GM19395 (cell line): Measurements from ENCODE around the gene KCNT2.
A peak's percentile ranks its signal among the peaks of the same experiment; 100 is the strongest.

Source experiments
- ATAC-seq: cut with Tn5 transposase; IDR thresholded peaks from one replicate; pipeline ENCODE4 v1.9.1; 2021; ENCODE audit warnings: mild to moderate bottlenecking, moderate library complexity; ENCODE audit not compliant: unreplicated experiment

Gene KCNT2

GRCh38 chr1:196403803-196404690 lies 204.2 kb downstream of the KCNT2 start:
- no peak for ATAC-seq

GRCh38 chr1:196401891-196402290 lies 206.3 kb downstream of the KCNT2 start:
- ATAC-seq: no peak

GRCh38 chr1:196401452-196401833 lies 206.8 kb downstream of the KCNT2 start:
- no peak for ATAC-seq

GRCh38 chr1:196400478-196401451 lies 207.5 kb downstream of the KCNT2 start:
- ATAC-seq: no peak

- ATAC-seq: no peak
These were observed 208.5 kb downstream of the KCNT2 start for GRCh38 chr1:196399713-196400112.

DNA sequence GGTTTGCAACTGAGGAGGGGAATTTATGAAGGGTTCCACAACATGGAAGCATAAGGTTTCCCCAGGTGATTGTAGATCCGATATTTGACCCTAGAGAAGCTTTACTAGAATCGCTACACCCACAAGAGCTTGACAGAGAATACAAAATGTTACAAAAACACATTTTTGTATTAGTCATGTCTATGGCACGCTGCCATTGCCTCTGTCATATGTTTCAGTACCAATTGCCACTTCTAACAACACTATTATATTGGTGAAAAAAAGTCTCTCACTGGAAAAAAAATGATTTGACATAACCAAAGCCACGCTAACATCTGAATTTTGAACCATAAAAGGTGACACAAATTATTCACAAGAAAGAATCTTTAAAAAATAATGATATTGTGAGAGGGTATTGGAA lies 214.5 kb downstream of the KCNT2 start:
- no peak for ATAC-seq

- no peak for ATAC-seq
These were observed 215.0 kb downstream of the KCNT2 start for GRCh38 chr1:196393282-196393681.

DNA sequence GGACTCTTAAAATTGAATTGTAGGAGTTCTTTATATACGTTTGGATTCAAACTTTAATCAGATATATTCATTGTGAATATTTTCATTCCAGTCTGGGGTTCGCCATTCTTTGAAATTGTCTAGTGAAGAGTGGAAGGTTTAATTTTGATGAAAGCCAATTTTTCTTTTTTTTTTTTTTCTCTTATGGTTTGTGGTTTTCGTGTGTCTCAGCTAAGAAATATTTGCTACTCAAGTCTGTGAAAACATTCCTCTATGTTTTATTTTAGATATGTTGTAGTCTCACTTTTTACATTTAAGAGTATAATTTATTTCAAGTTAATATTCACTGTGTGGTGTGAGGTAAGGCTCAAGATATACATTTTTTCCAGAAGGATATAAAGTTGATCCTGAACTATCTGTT lies 220.5 kb downstream of the KCNT2 start:
- no peak for ATAC-seq

- no peak for ATAC-seq
These were observed 223.1 kb downstream of the KCNT2 start for GRCh38 chr1:196385109-196385508.

- no peak for ATAC-seq
These were observed 225.9 kb downstream of the KCNT2 start for GRCh38 chr1:196382383-196382782.

GRCh38 chr1:196381544-196381943 lies 226.7 kb downstream of the KCNT2 start:
- ATAC-seq: no peak

DNA sequence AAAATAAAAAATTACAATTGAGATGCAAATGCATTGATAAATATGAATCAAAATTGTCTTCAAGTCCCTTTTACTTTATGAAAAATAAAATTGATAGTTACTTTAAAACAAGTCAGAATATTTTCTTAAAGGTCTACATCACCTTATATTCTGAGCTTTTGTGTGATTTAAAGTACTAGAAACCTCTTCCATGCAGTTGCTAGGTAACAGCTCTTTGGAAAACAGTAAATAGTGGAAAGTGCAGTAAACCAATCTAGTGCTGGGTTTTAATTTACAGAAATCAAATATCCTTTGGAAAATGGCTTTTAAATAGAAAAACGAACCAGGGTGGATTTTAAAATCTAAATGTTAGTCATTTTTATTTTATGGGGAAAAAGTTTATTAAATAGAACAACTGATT lies 227.9 kb downstream of the KCNT2 start:
- no peak for ATAC-seq

DNA sequence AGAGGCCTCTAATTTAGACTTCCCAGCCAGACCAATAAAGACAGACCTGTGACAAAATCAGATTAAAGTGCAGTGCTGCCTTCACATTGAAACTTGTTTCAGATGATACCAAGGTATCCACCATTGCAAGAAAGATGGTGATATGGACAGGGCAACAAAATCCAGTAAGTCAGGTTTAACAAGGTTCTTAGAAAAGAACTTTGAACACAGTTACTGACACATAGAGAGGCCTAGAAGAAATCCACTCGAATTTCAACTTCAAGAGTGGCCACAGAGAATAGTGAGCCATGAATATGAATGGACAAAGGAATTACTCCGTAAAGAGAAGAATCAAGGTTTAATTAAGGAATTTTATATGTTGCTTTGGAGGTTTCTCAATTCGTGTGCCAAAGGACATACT lies 230.4 kb downstream of the KCNT2 start:
- no peak for ATAC-seq

- ATAC-seq: no peak
These were observed 231.5 kb downstream of the KCNT2 start for GRCh38 chr1:196376630-196377328.

- ATAC-seq: no peak
These were observed 234.4 kb downstream of the KCNT2 start for GRCh38 chr1:196373798-196374197.

DNA sequence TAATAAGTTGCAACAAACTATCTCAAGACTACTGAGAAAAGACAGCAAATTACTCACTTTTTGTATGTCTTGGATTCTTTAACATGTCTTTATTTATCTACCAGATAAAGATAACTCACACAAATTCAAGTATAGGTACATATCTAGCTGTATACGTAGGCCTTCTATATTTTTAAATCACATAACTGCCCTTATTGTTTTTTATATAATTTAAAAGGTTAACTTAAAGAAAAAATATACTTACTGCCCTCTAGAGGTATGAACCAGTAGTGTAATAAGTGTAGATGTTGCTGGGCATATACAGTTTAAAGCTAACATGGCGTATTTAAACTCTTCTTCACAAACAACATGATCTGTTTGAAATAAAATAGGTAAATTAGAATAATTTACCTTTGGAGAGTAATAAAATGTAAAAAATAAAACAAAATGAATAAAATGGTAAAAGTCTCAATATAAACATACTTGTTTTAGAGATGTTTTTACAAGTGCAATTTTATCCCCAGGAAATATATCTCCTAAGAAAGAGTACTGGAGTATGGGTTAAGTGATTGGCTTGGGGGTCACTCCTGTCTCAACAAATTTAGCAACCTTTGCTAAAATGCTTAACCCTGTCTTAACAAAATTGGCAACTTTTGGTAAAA lies 235.2 kb downstream of the KCNT2 start:
- peak; percentile 90 for ATAC-seq

DNA sequence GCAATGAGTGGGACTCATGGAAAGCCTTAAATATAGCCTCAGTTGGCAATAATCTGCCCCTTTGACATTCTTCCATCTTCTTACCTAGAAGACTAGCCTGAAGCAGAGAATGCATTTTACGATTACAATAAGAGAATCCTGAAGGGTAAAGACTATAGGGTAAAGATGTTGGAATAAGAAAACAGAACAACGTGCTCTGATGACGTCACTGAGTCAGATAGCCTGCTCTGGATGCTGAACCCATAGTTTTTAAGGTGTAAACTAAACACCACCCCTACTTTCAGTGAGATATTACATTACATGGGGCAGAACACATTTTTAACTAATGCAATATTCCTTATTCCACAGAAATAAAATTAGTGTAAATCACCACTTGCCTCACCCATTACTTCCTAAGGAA lies 240.4 kb downstream of the KCNT2 start:
- no peak for ATAC-seq

GRCh38 chr1:196366817-196367495 lies 241.3 kb downstream of the KCNT2 start:
- ATAC-seq: no peak

- ATAC-seq: no peak
These were observed 247.0 kb downstream of the KCNT2 start for GRCh38 chr1:196361112-196361714.

DNA sequence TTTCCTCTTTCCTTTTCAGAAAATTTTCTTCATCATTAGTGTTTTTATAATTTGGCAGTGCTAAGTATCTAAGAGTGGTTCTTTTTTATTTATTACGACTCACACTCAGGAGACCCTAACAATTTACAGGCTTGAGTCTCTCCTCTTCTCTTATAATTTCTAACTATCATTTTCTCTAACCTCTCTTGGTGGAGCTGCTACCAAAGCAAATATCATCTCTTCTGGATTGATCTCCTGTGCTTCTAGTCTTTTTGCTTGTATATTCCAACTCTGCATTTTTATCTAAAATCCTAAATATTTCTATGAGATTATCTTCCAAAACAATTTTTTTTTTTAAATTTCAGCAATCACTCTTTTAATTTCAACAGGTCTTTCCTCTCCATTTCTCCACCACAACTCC lies 250.3 kb downstream of the KCNT2 start:
- ATAC-seq: no peak
